Measurements from ENCODE around the gene POLR3B. TPM values are rescaled to one million over a fixed set of nuclear protein-coding genes. Genes with fewer than 3 reads are reported as not detected.

The POLR3B gene
- total RNA-seq, 1 experiment from 2014 or later, result 10.7 TPM

DNA sequence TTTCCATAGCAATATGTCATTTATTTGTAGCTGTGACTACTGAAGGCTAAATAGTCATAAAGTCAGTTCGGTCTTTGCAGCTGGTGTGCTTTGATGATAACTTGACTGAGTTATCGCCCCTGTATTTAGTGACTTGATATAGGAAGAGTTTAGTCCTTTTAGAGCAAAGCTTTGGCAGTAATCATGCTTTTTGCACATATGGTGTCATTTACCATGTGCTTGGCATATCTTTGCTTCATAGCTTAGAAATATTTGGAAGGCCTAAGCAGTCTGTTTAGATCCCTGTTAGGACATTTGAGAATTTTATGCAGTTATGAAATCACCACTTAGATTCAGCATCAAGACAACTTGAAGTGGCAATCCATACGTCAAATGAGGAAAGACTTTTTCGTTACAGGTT lies 31.6 kb downstream of the POLR3B start:
- BruUV-seq (replicated peaks), result no TSS peak
- DNase-seq (ENCODE audit: low read depth, low spot score), result no peak
- POLR2A ChIA-PET, result no interaction called here

More for the DNA sequence above, 31.6 kb downstream of the POLR3B start:
- H3K9ac ChIP-seq (ENCODE audit: low read length), result no peak overlapping the region
- no peak for TF ChIP-seq REST (IDR thresholded peaks at IDR 0.05; ENCODE audit: low read depth)
- no peak for TF ChIP-seq SIN3A (IDR thresholded peaks at IDR 0.05; ENCODE audit: low read depth)
- no peak for TF ChIP-seq EGR1 (IDR thresholded peaks at IDR 0.05; ENCODE audit: low read depth)
- TF ChIP-seq CBX3 (IDR thresholded peaks at IDR 0.05; ENCODE audit: low read depth), result no peak
- no peak for TF ChIP-seq TCF7L2 (IDR thresholded peaks at IDR 0.05; ENCODE audit: borderline replicate concordance, extremely low read depth, insufficient read depth, insufficient read length)
- TF ChIP-seq ZFX (IDR thresholded peaks at IDR 0.05), result no peak
- TF ChIP-seq RAD21 (IDR thresholded peaks at IDR 0.05; ENCODE audit: low read depth), result no peak
- TF ChIP-seq EZH2 (IDR thresholded peaks at IDR 0.05), result no peak
- TF ChIP-seq POLR2AphosphoS5 (IDR thresholded peaks at IDR 0.05; ENCODE audit: low read depth, low read length), result no peak
- TF ChIP-seq SRF (IDR thresholded peaks at IDR 0.05; ENCODE audit: low read depth), result no peak
- TF ChIP-seq CEBPB (IDR thresholded peaks at IDR 0.05; ENCODE audit: low read depth), result no peak
- no peak for TF ChIP-seq ATF3 (IDR thresholded peaks at IDR 0.05)
- TF ChIP-seq ELF1 (IDR thresholded peaks at IDR 0.05; ENCODE audit: borderline replicate concordance, low read depth), result no peak
- no peak for TF ChIP-seq JUND (IDR thresholded peaks at IDR 0.05)
- no peak for TF ChIP-seq CTCF (IDR thresholded peaks at IDR 0.05 in 2 of 3, conservative IDR thresholded peaks at IDR 0.05 in 1 of 3; ENCODE audit: borderline replicate concordance in 1 of 3, insufficient read depth in 1 of 3, low read depth in 2 of 3, low read length in 2 of 3)
- TF ChIP-seq EZH2phosphoT487 (IDR thresholded peaks at IDR 0.05; ENCODE audit: borderline replicate concordance), result no peak
- intact Hi-C loops (cut with micrococcal nuclease), result loop anchor here (10.0 kb wide), 1 partner anchor 716 kb away; no protein-coding TSS in a partner anchor
- H3K9me3 ChIP-seq (ENCODE audit: control insufficient read depth in 1 of 2, insufficient read depth in 1 of 2, low read depth in 1 of 2, low read length in 2 of 2), result no peaks in the 10 kb centered on the region
- ATAC-seq, result no peak
- H3K27ac ChIP-seq (ENCODE audit: low read depth, low read length), result no peak overlapping the region
- ChIA-PET CTCF (no interaction called here), RAD21 (ENCODE audit: low non-redundant PET in 1 of 2, low total read pairs in 2 of 2, uncharacterized antibody in 2 of 2, unreplicated experiment in 2 of 2) (no interaction called here)
- no peak overlapping the region for H3K4me3 ChIP-seq (replicated peaks in 1 of 2; ENCODE audit: low read depth in 1 of 2, low read length in 2 of 2)
- no peak overlapping the region for H2AFZ ChIP-seq (ENCODE audit: low read depth, low read length, poor library complexity, severe bottlenecking)
- no peaks in the 10 kb centered on the region for H3K9me2 ChIP-seq (ENCODE audit: insufficient read depth)
- H3K4me2 ChIP-seq (ENCODE audit: low read length), result no peak overlapping the region
- H3K27me3 ChIP-seq (ENCODE audit: insufficient read depth, low read length), result no peaks in the 10 kb centered on the region
- H4K20me1 ChIP-seq (ENCODE audit: insufficient read depth), result no peaks in the 10 kb centered on the region
- no peaks in the 10 kb centered on the region for H3K4me1 ChIP-seq (ENCODE audit: control insufficient read depth in 1 of 2, insufficient read depth in 2 of 2, low read length in 2 of 2)
- H3K36me3 ChIP-seq (ENCODE audit: control insufficient read depth in 1 of 2, insufficient read depth in 2 of 2, low read length in 2 of 2), result peaks cover 0 to 4% of the 10 kb centered on the region in 2 experiments; a peak in 1 of 4 replicates
- no peaks in the 10 kb centered on the region for H3K79me2 ChIP-seq (ENCODE audit: insufficient read depth, low read length)

All from HCT116 (cell line).